ENCODE data around the gene THEMIS.

- TF ChIP-seq, protein P1, sequence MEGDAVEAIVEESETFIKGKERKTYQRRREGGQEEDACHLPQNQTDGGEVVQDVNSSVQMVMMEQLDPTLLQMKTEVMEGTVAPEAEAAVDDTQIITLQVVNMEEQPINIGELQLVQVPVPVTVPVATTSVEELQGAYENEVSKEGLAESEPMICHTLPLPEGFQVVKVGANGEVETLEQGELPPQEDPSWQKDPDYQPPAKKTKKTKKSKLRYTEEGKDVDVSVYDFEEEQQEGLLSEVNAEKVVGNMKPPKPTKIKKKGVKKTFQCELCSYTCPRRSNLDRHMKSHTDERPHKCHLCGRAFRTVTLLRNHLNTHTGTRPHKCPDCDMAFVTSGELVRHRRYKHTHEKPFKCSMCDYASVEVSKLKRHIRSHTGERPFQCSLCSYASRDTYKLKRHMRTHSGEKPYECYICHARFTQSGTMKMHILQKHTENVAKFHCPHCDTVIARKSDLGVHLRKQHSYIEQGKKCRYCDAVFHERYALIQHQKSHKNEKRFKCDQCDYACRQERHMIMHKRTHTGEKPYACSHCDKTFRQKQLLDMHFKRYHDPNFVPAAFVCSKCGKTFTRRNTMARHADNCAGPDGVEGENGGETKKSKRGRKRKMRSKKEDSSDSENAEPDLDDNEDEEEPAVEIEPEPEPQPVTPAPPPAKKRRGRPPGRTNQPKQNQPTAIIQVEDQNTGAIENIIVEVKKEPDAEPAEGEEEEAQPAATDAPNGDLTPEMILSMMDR (IDR thresholded peaks at IDR 0.05; ENCODE audit: low read depth, low read length, poor library complexity, severe bottlenecking): no peak
- TF ChIP-seq EZH2phosphoT487 (IDR thresholded peaks at IDR 0.05; ENCODE audit: borderline replicate concordance, low read length): no peak
These were observed 43.7 kb downstream of the THEMIS start for GRCh38 chr6:127857051-127857637.
